ENCODE data around the gene AKR1C2.
"Not testable (repeated sequence)": the region's sequence is repeated elsewhere in the genome, so short reads cannot be mapped to it uniquely, and the experiment has no call there.

AKR1C2 gene

GRCh38 chr10:5025461-5025881 lies 21.8 kb upstream of the AKR1C2 start:
- not testable (repeated sequence) for DNase-seq

DNA sequence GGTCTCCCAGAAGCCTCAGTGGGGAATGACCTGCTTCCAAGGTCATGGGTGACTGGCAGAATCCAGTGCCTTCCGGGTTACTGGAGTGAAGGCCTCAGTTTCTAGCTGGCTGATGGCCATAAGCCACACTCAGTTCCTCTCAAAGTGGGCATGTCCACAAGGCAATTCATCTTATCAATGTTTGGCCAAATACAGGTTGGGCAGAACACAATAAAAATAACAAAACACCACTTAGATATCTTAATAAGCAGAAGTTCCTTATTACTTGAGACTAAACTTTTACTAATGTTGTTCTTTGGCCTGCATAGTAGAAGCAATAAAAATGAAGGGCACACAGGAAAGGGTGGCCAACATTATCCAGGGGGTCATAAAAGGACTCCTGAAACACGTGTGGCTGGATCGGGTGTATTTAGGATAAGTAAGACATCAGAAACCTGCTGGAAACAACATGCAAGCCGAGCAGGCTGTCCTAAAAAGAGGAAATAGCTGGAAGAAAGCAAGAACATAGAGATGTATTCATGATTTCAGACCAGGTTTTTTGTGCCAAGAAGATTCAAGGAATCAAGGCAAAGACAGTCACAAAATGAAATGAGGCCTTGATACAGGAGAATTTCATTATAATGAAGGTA lies 19.6 kb upstream of the AKR1C2 start:
- DNase-seq = no peak

DNA sequence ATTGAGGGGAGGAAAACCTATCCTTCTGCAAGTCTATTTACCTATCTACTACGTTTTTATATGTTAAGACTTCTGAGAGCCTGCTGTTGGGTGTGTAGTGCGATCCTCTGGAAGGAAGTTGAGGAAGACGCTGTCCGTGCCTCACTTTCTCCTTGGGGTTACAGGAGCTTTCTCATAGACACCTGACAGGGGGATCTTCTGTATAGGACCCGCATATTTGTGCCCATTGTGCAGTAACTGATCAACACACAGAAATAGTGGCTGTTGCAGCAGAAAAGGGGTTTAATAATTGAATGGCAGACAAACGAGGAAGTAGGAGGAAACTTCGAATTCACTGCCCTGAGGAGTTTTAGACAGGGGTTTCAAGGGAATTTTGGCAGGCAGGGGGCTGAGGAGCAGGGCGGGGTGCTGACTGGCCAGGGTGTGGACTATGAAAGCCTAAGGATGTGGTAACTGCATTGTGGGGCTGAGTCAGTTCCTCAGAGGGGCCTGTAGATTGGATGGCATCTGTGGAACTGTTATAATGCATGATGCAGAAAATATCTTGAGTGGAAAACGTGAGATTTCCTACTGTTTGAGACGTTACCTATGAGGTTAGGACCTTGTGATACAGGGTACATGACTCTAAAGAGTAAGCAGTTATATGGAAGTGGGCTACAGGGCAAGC lies 18.1 kb upstream of the AKR1C2 start:
- DNase-seq = not testable (repeated sequence)

GRCh38 chr10:5019770-5020612 lies 16.3 kb upstream of the AKR1C2 start:
- DNase-seq = not testable (repeated sequence)

GRCh38 chr10:5018671-5019277 lies 15.1 kb upstream of the AKR1C2 start:
- DNase-seq = peak in 1 of 51 donors; percentile 2

DNA sequence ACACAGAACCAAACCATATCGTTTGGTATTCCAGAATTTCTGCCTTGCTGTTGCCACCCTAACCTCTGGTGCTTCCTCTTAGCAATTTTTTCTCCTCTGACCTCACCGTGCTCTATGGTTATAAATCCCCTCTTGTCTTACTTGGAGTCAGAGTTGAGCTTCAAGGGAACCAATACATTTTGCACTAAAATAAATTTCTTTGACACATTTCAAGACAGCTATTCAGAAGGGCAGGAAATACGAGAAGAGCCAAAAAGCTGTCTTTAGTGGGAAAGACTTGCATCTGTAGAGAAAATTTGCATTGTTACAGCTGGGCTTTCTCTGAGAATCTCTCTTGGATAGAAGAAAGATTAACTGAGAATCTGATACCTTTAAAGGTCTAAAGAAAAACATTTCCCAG lies 14.5 kb upstream of the AKR1C2 start:
- DNase-seq = no peak

GRCh38 chr10:5014936-5015335 lies 11.3 kb upstream of the AKR1C2 start:
- DNase-seq = no peak

- DNase-seq = not testable (repeated sequence)
Measured at GRCh38 chr10:5014200-5014910, 10.7 kb upstream of the AKR1C2 start.

- DNase-seq = no peak
Measured at GRCh38 chr10:5013385-5013784, 9.7 kb upstream of the AKR1C2 start.

DNA sequence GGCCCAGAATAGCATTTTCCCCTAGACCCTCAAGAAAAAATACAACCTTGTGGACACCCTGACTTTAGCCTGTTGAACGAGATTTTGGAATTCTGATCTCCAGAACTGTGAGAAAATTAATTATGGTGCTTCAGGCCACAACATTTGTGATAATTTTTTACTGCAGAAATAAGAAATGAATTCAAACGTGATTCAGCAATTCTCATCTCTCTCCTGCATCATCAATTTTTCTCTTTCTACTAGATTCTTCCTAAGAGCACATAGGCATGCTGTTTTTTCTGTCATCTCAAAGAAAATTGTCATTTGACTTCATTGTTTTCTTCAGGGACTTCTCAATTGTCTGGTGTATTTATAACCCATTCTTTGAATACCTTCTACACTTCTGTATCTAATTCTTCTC lies 8.9 kb upstream of the AKR1C2 start:
- DNase-seq = no peak

- DNase-seq = not testable (repeated sequence)
Measured at GRCh38 chr10:5011392-5011791, 7.7 kb upstream of the AKR1C2 start.

DNA sequence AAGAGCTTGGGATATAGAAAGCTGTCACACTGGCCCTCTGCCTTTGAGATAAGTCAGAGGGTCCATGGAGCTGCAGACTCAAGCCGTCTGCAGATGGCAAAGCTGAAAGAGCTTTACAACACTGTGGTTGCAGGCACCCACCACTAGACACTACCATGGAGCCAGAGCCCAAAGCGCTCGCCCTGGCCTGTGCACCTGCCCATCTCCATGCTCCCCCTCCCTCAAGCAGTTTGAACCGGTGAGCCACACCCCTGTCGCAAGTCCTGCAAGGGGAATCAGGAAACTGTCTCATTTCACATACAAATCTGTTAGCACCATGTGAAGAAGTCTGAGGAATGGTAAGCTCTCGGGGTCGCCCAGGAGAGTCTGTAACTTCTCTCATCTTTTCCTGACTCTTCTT lies 6.4 kb upstream of the AKR1C2 start:
- DNase-seq = not testable (repeated sequence)

DNA sequence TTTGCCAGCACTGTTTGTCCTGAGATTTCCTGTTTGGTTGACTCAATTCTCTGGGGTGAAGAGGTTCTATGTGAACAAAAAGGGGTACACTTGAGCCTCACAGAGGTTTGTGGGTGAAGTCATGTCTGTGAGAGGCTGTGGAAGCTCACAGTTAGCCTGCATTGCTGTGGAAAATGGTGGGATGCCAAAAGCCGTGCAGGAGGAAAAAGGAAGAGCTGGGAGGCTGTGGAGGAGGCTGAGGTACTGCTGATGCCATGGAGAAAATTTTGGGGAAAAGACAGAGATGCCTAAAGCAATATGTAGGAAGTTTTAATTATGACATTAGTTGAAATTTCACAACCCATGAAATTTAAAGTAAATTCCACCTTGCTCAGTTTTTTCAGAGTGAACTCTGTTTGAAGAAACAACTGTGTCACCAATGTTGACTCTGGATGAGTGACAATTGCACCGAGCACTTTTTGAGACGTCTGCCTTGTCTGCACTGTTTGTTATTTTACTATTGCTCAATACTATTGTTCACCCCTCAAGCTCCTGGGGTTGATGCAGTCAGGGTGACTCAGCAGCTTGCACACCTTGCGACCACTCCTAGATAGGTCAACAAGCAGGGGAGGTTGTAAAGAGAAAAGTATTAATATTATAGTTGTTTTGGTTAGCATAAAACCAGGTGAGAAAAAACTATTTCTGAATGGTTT lies 5.3 kb upstream of the AKR1C2 start:
- DNase-seq = not testable (repeated sequence)

GRCh38 chr10:5004501-5004900 lies 844 bp upstream of the AKR1C2 start:
- not testable (repeated sequence) for DNase-seq

DNA sequence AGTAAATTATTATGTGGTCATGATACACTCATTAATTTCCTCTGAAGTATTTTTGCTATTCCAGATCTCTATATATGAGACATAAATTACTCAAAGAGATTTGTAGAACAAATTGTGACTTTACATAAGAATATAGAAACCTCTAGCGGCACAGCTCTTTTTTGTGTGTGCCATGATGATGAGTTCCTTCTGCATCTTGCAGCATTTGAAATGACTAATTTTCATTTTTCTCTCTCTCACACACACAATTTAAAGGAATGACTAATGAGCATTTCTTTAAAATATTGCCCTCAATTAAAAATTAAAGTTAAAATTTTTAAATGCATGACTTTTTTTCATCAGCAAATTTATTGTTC lies 351 bp upstream of the AKR1C2 start:
- not testable (repeated sequence) for DNase-seq

DNA sequence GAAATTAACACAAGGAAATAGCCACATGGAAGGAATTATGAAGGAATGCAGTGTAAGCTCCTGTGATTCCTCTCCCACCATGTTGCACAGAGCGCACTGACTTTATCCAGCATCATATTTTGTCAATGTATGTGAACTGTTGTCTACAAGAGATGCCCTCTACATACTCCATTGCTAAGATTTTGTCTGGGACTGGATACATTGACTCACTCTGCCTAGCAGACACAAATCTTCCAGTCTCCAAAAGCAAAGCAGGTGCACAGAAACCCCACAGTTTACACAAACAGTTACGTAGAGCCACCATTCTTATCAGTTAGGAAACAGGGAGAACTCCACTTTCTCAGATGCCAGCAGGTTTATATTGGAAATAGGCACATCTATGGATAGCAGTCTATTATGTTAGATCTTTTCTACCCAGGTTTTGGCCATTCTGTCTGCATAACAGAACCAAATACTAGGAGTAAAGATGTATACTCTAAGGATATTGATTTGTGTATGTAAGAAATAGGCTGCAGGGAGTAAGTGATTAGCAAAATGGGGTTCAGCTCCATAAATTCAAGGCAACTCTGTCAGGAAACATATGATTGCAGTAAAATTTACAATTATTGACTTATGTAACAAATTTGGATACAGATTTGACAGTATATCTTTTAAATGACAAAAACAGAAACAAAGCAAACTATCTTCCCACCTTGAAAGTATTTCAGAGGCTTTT lies 1.5 kb downstream of the AKR1C2 start:
- no peak for DNase-seq

- no peak for DNase-seq
Measured at GRCh38 chr10:4998671-4999070, 5.0 kb downstream of the AKR1C2 start.

DNA sequence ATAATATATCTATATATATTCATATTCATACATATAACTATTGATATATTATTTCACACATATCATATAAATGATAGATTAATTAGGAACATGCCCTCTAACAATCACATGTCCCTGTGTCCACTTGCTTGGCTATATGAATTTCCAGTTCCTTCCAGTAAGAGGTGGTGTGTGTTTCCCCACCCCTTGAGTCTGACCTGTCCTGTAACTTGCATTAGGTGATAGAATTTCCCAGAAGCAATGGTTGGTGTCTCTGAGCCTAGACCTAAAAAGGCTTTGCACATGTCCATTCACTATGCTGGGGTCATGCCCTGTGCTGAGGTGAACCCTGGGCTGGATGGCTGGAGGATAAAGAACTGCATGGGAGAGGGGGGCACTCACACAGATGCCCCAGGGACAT lies 9.4 kb downstream of the AKR1C2 start:
- DNase-seq = not testable (repeated sequence)

DNA sequence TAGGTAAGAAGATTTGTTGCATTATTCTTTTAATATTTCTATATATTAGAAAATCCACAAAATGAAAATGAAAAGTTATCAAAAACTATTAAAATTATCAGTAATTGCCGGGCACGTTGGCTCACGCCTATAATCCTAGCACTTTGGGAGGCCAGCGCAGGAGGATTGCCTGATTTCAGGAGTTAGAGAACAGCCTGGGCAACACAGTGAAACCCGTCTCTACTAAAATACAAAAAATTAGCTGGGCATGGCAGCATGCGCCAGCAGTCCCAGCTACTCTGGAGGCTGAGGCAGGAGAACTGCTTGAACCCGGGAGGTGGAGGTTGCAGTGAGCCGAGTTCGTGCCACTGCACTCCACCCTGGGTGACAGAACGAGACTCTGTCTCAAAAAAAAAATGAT lies 11.1 kb downstream of the AKR1C2 start:
- not testable (repeated sequence) for DNase-seq

GRCh38 chr10:4991463-4991862 lies 12.2 kb downstream of the AKR1C2 start:
- DNase-seq = not testable (repeated sequence)
